WTC11 (cell line): Measurements from ENCODE around the gene PQBP1. TPM values are rescaled to one million over a fixed set of nuclear protein-coding genes. Genes with fewer than 3 reads are reported as not detected.

Experiments
- ATAC-seq: fragments of 200-7000 bp; cut with Tn5 transposase; 2 replicates; pipeline ENCODE4 v1.10.0; 2021; ENCODE audit warnings: mild to moderate bottlenecking, moderate library complexity
- CTCF ChIA-PET: fragments of 300-600 bp; sonication (Branson Sonifier 250); formaldehyde crosslinking; loops from one replicate; lab custom pipeline; 2021; ENCODE audit warnings: antibody characterized with exemption; lab: Charles Lee
- POLR2A ChIA-PET: fragments of 350-600 bp; sonication (Branson Sonifier 250); formaldehyde crosslinking; loops from one replicate; lab custom pipeline; 2021; ENCODE audit warnings: antibody characterized with exemption; lab: Charles Lee
- DNase-seq: peaks from one replicate; pipeline ENCODE4 v3.0.0; 2021; ENCODE audit warnings: low spot score
- H3K27ac Mint-ChIP-seq: 2 replicates; pipeline ENCODE4 v1.8.0; 2021; ENCODE audit warnings: mixed read lengths
- H3K27me3 Mint-ChIP-seq: 2 replicates; pipeline ENCODE4 v1.8.0; 2021; ENCODE audit warnings: low read depth, mild to moderate bottlenecking, moderate library complexity, mixed read lengths
- H3K36me3 Mint-ChIP-seq: 2 replicates; pipeline ENCODE4 v1.8.0; 2021; ENCODE audit warnings: mixed read lengths
- H3K4me1 Mint-ChIP-seq: 2 replicates; pipeline ENCODE4 v1.8.0; 2022; ENCODE audit warnings: mixed read lengths
- H3K4me3 Mint-ChIP-seq: 2 replicates; pipeline ENCODE4 v1.8.0; 2021; ENCODE audit warnings: mild to moderate bottlenecking, moderate library complexity, mixed read lengths
- H3K9me3 Mint-ChIP-seq: 2 replicates; pipeline ENCODE4 v1.8.0; 2021; ENCODE audit warnings: mixed read lengths
- CREM ChIP-seq: sonication (generic); formaldehyde crosslinking; IDR thresholded peaks from 2 replicates; pipeline ENCODE4 v1.8.1; 2022; ENCODE audit warnings: mild to moderate bottlenecking, missing genetic modification reagents, moderate library complexity
- FOXP4 ChIP-seq: sonication (generic); formaldehyde crosslinking; IDR thresholded peaks from 2 replicates; pipeline ENCODE4 v1.8.0; 2022; ENCODE audit warnings: mild to moderate bottlenecking, missing genetic modification reagents
- GTF2I ChIP-seq: fragments of 250-450 bp; sonication (Bioruptor Pico); conservative IDR thresholded peaks from 2 replicates; pipeline ENCODE4 v1.4.0; 2021; ENCODE audit warnings: mild to moderate bottlenecking
- HMGXB4 ChIP-seq: sonication (generic); formaldehyde crosslinking; IDR thresholded peaks from 2 replicates; pipeline ENCODE4 v1.8.1; 2023; ENCODE audit warnings: mild to moderate bottlenecking, moderate library complexity, missing genetic modification reagents
- NR3C1 ChIP-seq: sonication (generic); formaldehyde crosslinking; conservative IDR thresholded peaks from 2 replicates; pipeline ENCODE4 v1.8.1; 2023; ENCODE audit warnings: low read depth, mild to moderate bottlenecking, missing genetic modification reagents
- SMAD3 ChIP-seq: sonication (generic); formaldehyde crosslinking; IDR thresholded peaks from 2 replicates; pipeline ENCODE4 v1.8.0; 2022; ENCODE audit warnings: missing genetic modification reagents, mild to moderate bottlenecking, borderline replicate concordance
- SP1 ChIP-seq: sonication (generic); formaldehyde crosslinking; conservative IDR thresholded peaks from 2 replicates; pipeline ENCODE4 v1.8.1; 2022; ENCODE audit warnings: missing genetic modification reagents
- ZNF219 ChIP-seq: sonication (generic); formaldehyde crosslinking; IDR thresholded peaks from 2 replicates; pipeline ENCODE4 v1.8.0; 2023; ENCODE audit warnings: missing genetic modification reagents, mild to moderate bottlenecking, borderline replicate concordance
- ZNF281 ChIP-seq: sonication (generic); formaldehyde crosslinking; IDR thresholded peaks from 2 replicates; pipeline ENCODE4 v1.8.0; 2023; ENCODE audit warnings: mild to moderate bottlenecking, missing genetic modification reagents
- ZNF512 ChIP-seq: sonication (generic); formaldehyde crosslinking; IDR thresholded peaks from 2 replicates; pipeline ENCODE4 v1.8.1; 2022; ENCODE audit warnings: missing genetic modification reagents, borderline replicate concordance
- total RNA-seq: library from RNA; stranded (reverse); gene quantifications from 3 replicates; pipeline ENCODE4 v1.2.3, GENCODE V29; 2021
- TF ChIP-seq, protein P1 (sequence below): fragments of 200-600 bp; IDR thresholded peaks from 2 replicates; pipeline ENCODE4 v1.8.0; 2022; ENCODE audit warnings: antibody characterized with exemption
- TF ChIP-seq, protein P2 (sequence below): sonication (generic); formaldehyde crosslinking; IDR thresholded peaks from 2 replicates; pipeline ENCODE4 v1.8.1; 2022; ENCODE audit warnings: mild to moderate bottlenecking, missing genetic modification reagents, moderate library complexity, borderline replicate concordance

Gene PQBP1
- total RNA-seq, 1 experiment from 2014 or later: 79.4 TPM

- TF ChIP-seq, protein P1, sequence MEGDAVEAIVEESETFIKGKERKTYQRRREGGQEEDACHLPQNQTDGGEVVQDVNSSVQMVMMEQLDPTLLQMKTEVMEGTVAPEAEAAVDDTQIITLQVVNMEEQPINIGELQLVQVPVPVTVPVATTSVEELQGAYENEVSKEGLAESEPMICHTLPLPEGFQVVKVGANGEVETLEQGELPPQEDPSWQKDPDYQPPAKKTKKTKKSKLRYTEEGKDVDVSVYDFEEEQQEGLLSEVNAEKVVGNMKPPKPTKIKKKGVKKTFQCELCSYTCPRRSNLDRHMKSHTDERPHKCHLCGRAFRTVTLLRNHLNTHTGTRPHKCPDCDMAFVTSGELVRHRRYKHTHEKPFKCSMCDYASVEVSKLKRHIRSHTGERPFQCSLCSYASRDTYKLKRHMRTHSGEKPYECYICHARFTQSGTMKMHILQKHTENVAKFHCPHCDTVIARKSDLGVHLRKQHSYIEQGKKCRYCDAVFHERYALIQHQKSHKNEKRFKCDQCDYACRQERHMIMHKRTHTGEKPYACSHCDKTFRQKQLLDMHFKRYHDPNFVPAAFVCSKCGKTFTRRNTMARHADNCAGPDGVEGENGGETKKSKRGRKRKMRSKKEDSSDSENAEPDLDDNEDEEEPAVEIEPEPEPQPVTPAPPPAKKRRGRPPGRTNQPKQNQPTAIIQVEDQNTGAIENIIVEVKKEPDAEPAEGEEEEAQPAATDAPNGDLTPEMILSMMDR: no peak
- TF ChIP-seq SMAD3 (CRISPR knock-in tag) (no peak), GTF2I (CRISPR knock-in tag) (no peak)
- TF ChIP-seq, all 79 proteins: peak for 0
Measured at GRCh38 chrX:48923771-48924170, 26.0 kb downstream of the PQBP1 start (continued).

- H3K4me3 Mint-ChIP-seq: no peak overlapping the region
- no peaks in the 10 kb centered on the region for H3K27me3 Mint-ChIP-seq
- CTCF ChIA-PET: interaction anchor here (1.4 kb wide), 1 partner anchor 13 kb away, joined by 4 read pairs; no protein-coding TSS in a partner anchor
- TF ChIP-seq ZNF219 (CRISPR knock-in tag): no peak
- TF ChIP-seq NR3C1: no peak
- DNase-seq (no peak), ATAC-seq (no peak)
- POLR2A ChIA-PET: no interaction called here
- H3K4me1 Mint-ChIP-seq: peaks cover 63% of the 10 kb centered on the region
- H3K36me3 Mint-ChIP-seq: peaks cover 25% of the 10 kb centered on the region
- no peaks in the 10 kb centered on the region for H3K9me3 Mint-ChIP-seq
- peak overlapping the region; percentile 90 for H3K27ac Mint-ChIP-seq
Measured at GRCh38 chrX:48924270-48924669, 26.5 kb downstream of the PQBP1 start.

- Mint-ChIP-seq H3K4me1 (peaks cover 43% of the 10 kb centered on the region), H3K27me3 (no peaks in the 10 kb centered on the region)
- ATAC-seq: peak; percentile 75
- peak; percentile 54 for DNase-seq
- no peak for TF ChIP-seq CREM
- peak; percentile 53; the same call in 1 of the 2 replicates for TF ChIP-seq FOXP4 (CRISPR knock-in tag)
- TF ChIP-seq, all 79 proteins: peak for 1
- Mint-ChIP-seq H3K9me3 (no peaks in the 10 kb centered on the region), H3K27ac (peak overlapping the region; percentile 100), H3K4me3 (peak overlapping the region; percentile 66), H3K36me3 (peaks cover 36% of the 10 kb centered on the region)
- ChIA-PET CTCF (interaction anchor here (1.4 to 1.5 kb wide), 2 partner anchors 10 to 15 kb away, joined by 6 to 21 read pairs; partner anchors contain the start of gene SLC35A2), POLR2A (interaction anchor here (0.6 to 2.0 kb wide), 3 partner anchors 15 to 32 kb away, joined by 3 to 11 read pairs (median 4); partner anchors contain the start of genes PQBP1, SLC35A2 and TIMM17B)
Measured at GRCh38 chrX:48927123-48927522, 29.4 kb downstream of the PQBP1 start.

DNA sequence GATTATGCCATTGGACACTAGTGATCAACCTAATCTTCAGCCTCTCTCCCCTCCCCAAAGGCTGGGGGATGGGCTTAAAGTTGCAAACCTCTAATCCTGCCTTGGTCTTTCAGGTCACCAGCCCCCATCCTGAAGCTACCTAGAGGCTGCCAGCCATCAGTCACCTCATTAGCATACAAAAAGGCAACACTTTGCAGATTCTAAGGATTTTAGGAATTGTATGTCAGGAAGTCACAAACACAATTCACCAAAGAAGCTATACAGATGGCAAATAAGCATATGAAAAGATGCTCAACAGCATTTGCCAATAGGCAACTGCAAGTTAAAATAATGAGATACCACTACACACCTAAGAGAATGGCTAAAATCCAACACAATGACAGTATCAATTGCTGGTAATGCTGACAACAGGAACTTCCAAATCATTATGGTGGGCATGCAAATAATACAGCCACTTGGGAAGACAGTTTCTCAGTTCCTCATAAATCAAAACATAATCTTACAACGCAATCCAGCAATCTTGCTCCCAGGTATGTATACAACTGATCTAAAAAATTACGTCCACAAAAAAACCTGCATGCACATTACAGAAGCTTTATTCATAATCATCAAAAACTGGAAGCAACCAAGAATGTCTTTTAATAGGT lies 30.1 kb downstream of the PQBP1 start:
- no peaks in the 10 kb centered on the region for H3K27me3 Mint-ChIP-seq
- peak overlapping the region; percentile 66 for H3K4me3 Mint-ChIP-seq
- peaks cover 43% of the 10 kb centered on the region for H3K4me1 Mint-ChIP-seq
- no peak for TF ChIP-seq ZNF512
- TF ChIP-seq, protein P2, sequence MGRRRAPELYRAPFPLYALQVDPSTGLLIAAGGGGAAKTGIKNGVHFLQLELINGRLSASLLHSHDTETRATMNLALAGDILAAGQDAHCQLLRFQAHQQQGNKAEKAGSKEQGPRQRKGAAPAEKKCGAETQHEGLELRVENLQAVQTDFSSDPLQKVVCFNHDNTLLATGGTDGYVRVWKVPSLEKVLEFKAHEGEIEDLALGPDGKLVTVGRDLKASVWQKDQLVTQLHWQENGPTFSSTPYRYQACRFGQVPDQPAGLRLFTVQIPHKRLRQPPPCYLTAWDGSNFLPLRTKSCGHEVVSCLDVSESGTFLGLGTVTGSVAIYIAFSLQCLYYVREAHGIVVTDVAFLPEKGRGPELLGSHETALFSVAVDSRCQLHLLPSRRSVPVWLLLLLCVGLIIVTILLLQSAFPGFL: no peak
- peak; percentile 17; the same call in 1 of the 2 replicates for TF ChIP-seq SP1 (CRISPR knock-in tag)
- no peak for TF ChIP-seq HMGXB4
- 0 out of 2 replicates have a peak, but pooled peaks have one; percentile 60 for TF ChIP-seq ZNF281 (CRISPR knock-in tag)
- TF ChIP-seq, all 79 proteins: peak for 2
- Mint-ChIP-seq H3K27ac (peak overlapping the region; percentile 100), H3K9me3 (no peaks in the 10 kb centered on the region; the same call in 1 of the 2 replicates), H3K36me3 (peaks cover 35% of the 10 kb centered on the region)
- ATAC-seq (peak; percentile 88), DNase-seq (peak; percentile 52)
- ChIA-PET POLR2A (interaction anchor here (0.6 to 2.0 kb wide), 3 partner anchors 16 to 31 kb away, joined by 3 to 11 read pairs (median 4); partner anchors contain the start of genes PQBP1, SLC35A2 and TIMM17B), CTCF (interaction anchor here (1.1 to 1.5 kb wide), 3 partner anchors 10 to 126 kb away, joined by 5 to 21 read pairs (median 6); partner anchors contain the start of genes HDAC6 and SLC35A2)
